Osteocyte (in vitro differentiated cells): ENCODE results near the gene AAMP. TPM values are rescaled to one million over a fixed set of nuclear protein-coding genes. Genes with fewer than 3 reads are reported as not detected.

Experiments used
- DNase-seq: peaks from one replicate; pipeline ENCODE4 v3.0.0; 2021; ENCODE audit warnings: mixed read lengths; ENCODE audit not compliant: unreplicated experiment; ENCODE audit errors: extremely low spot score
- H3K27ac Mint-ChIP-seq: one replicate; pipeline ENCODE4 v1.8.0; 2021; ENCODE audit warnings: mild to moderate bottlenecking, mixed read lengths; ENCODE audit not compliant: unreplicated experiment
- H3K27me3 Mint-ChIP-seq: one replicate; pipeline ENCODE4 v1.8.0; 2021; ENCODE audit warnings: mixed read lengths; ENCODE audit not compliant: unreplicated experiment
- H3K36me3 Mint-ChIP-seq: one replicate; pipeline ENCODE4 v1.8.0; 2021; ENCODE audit warnings: mixed read lengths; ENCODE audit not compliant: unreplicated experiment
- H3K4me1 Mint-ChIP-seq: one replicate; pipeline ENCODE4 v1.8.0; 2021; ENCODE audit warnings: mixed read lengths; ENCODE audit not compliant: unreplicated experiment
- H3K4me3 Mint-ChIP-seq: one replicate; pipeline ENCODE4 v1.8.0; 2021; ENCODE audit warnings: mild to moderate bottlenecking, moderate library complexity, mixed read lengths; ENCODE audit not compliant: unreplicated experiment
- H3K9me3 Mint-ChIP-seq: one replicate; pipeline ENCODE4 v1.8.0; 2021; ENCODE audit warnings: mixed read lengths; ENCODE audit not compliant: unreplicated experiment
- total RNA-seq: library from RNA; stranded (reverse); gene quantifications from 2 replicates; pipeline ENCODE4 v1.2.1, GENCODE V29; 2021
- TF ChIP-seq, protein P1 (sequence below): fragments of 200-600 bp; sonication (generic); IDR thresholded peaks from 2 replicates; pipeline ENCODE4 v1.5.0; 2021; ENCODE audit warnings: antibody characterized with exemption, mild to moderate bottlenecking, moderate library complexity

Gene AAMP
- total RNA-seq, 1 donor from 2014 or later: 62.9 TPM

GRCh38 chr2:218224186-218224585 lies 45.8 kb downstream of the AAMP start:
- H3K4me3 Mint-ChIP-seq: no peak overlapping the region
- H3K27me3 Mint-ChIP-seq: no peaks in the 10 kb centered on the region
- H3K27ac Mint-ChIP-seq: peak overlapping the region; percentile 23
- peaks cover 42% of the 10 kb centered on the region for H3K36me3 Mint-ChIP-seq
- H3K9me3 Mint-ChIP-seq: no peaks in the 10 kb centered on the region
- peaks cover 58% of the 10 kb centered on the region for H3K4me1 Mint-ChIP-seq
- no peak for DNase-seq
- TF ChIP-seq, protein P1, sequence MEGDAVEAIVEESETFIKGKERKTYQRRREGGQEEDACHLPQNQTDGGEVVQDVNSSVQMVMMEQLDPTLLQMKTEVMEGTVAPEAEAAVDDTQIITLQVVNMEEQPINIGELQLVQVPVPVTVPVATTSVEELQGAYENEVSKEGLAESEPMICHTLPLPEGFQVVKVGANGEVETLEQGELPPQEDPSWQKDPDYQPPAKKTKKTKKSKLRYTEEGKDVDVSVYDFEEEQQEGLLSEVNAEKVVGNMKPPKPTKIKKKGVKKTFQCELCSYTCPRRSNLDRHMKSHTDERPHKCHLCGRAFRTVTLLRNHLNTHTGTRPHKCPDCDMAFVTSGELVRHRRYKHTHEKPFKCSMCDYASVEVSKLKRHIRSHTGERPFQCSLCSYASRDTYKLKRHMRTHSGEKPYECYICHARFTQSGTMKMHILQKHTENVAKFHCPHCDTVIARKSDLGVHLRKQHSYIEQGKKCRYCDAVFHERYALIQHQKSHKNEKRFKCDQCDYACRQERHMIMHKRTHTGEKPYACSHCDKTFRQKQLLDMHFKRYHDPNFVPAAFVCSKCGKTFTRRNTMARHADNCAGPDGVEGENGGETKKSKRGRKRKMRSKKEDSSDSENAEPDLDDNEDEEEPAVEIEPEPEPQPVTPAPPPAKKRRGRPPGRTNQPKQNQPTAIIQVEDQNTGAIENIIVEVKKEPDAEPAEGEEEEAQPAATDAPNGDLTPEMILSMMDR: no peak

DNA sequence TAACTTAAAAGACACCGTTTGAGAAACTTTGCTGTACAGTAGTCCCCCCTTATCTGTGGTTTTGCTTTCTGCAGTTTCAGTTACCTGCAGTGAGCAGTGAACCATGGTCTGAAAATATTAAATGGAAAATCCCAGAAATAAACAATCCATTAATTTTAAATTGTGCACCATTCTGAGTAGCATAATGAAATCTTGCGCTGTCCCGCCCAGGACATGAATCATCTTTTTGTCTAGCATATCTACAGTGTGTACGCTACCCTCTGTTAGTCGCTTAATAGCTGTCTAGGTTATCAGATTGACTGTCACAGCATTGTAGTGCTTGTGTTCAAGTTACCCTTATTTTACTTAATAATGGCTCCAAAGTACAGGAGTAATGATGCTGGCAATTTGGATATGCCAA lies 46.9 kb downstream of the AAMP start:
- no peak overlapping the region for H3K4me3 Mint-ChIP-seq
- H3K9me3 Mint-ChIP-seq: no peaks in the 10 kb centered on the region
- H3K27me3 Mint-ChIP-seq: no peaks in the 10 kb centered on the region
- peaks cover 34% of the 10 kb centered on the region for H3K36me3 Mint-ChIP-seq
- H3K27ac Mint-ChIP-seq: no peak overlapping the region
- TF ChIP-seq, protein P1: no peak
- H3K4me1 Mint-ChIP-seq: peaks cover 59% of the 10 kb centered on the region
- DNase-seq: no peak

GRCh38 chr2:218221000-218221399 lies 48.9 kb downstream of the AAMP start:
- Mint-ChIP-seq H3K4me3 (no peak overlapping the region), H3K27ac (no peak overlapping the region), H3K27me3 (no peaks in the 10 kb centered on the region), H3K4me1 (peaks cover 59% of the 10 kb centered on the region), H3K9me3 (no peaks in the 10 kb centered on the region), H3K36me3 (peaks cover 25% of the 10 kb centered on the region)
- no peak for DNase-seq
- TF ChIP-seq, protein P1: no peak

GRCh38 chr2:218219934-218220333 lies 50.0 kb downstream of the AAMP start:
- Mint-ChIP-seq H3K4me1 (peaks cover 61% of the 10 kb centered on the region), H3K36me3 (peaks cover 16% of the 10 kb centered on the region), H3K4me3 (peak overlapping the region; percentile 84), H3K27me3 (no peaks in the 10 kb centered on the region), H3K27ac (peak overlapping the region; percentile 39), H3K9me3 (no peaks in the 10 kb centered on the region)
- TF ChIP-seq, protein P1: no peak
- DNase-seq: no peak

DNA sequence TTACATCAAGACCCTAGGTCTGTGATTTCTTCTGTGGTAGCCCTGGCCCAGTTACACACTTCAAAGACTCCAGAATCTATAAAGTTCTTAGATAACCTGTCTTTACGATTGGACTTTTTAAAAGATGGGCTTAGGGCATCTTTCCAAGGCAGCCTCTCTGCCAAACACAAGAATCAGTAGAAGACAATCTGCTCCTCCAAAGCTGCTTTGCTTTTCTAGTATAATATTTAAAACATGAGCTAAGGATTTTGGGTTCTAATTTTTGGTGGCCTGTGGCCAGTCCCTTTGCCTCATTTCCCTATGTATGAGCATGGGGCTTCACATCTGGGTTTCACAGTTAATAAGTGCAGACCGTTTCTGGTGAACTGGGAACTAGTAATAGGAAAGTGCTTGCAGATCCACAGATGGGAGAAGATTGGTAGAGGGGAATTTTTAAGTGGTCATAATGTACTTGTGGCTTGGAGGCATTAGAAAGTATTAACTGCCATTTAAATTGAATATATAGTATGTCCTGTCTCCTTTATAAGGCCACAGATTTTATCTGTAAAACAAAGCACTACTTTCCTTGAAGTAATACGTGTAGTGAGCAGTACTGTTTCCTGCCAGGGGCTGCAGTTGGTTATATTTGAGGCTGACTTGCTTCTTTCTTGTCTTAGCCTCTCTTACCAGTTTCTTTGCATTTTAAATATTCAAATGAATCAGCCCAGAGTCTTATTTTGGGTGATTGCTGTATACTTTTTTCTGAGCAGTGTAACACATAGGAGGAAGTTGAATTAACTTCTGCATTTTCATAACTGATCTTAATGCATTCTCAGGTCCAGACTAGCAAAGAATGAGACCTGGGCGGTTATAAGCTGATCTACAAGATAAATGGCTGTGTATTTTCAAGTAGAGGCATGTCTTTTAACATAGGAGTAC lies 51.4 kb downstream of the AAMP start:
- TF ChIP-seq, protein P1: no peak
- H3K27me3 Mint-ChIP-seq: no peaks in the 10 kb centered on the region
- peak overlapping the region; percentile 96 for H3K27ac Mint-ChIP-seq
- H3K9me3 Mint-ChIP-seq: no peaks in the 10 kb centered on the region
- H3K4me1 Mint-ChIP-seq: peaks cover 53% of the 10 kb centered on the region
- peak overlapping the region; percentile 84 for H3K4me3 Mint-ChIP-seq
- H3K36me3 Mint-ChIP-seq: peaks cover 10% of the 10 kb centered on the region
- no peak for DNase-seq
